K562 (cell line): Measurements from ENCODE around the gene TGM5. TPM values are rescaled to one million over a fixed set of nuclear protein-coding genes. Genes with fewer than 3 reads are reported as not detected.

Experiments
- EHMT2 ChIP-seq: fragments of 450-650 bp; IDR thresholded peaks from 2 replicates; pipeline ENCODE4 v1.6.1; 2018; ENCODE audit warnings: antibody characterized with exemption
- FOXK2 ChIP-seq, 2 experiments: fragments of 450-650 bp; IDR thresholded peaks in 1 of 2; conservative IDR thresholded peaks in 1 of 2; 2 replicates each; pipeline ENCODE4 v1.6.1; 2016; ENCODE audit warnings: low read depth in 2 of 2, mild to moderate bottlenecking in 1 of 2
- GATAD2A ChIP-seq: fragments of 450-650 bp; IDR thresholded peaks from 2 replicates; pipeline ENCODE4 v1.6.1; 2017
- GTF2F1 ChIP-seq: IDR thresholded peaks from 2 replicates; pipeline ENCODE4 v1.6.1; 2011; ENCODE audit warnings: low read depth, low read length, improper control_type of control experiment
- SIN3A ChIP-seq, 2 experiments: fragments of 150-350 bp in 1 of 2; IDR thresholded peaks; 2 replicates each; pipeline ENCODE4 v1.6.1; 2011 to 2016; ENCODE audit warnings: borderline replicate concordance in 2 of 2, low read depth in 2 of 2, low read length in 2 of 2, mild to moderate bottlenecking in 2 of 2, moderate library complexity in 2 of 2; ENCODE audit not compliant: control insufficient read depth in 1 of 2
- SNIP1 ChIP-seq: fragments of 450-650 bp; IDR thresholded peaks from 2 replicates; pipeline ENCODE4 v1.7.1; 2017; ENCODE audit warnings: low read depth, mild to moderate bottlenecking
- U2AF1 ChIP-seq: fragments of 200-400 bp; formaldehyde crosslinking; optimal IDR thresholded peaks from 2 replicates; pipeline ENCODE3; 2017; ENCODE audit warnings: mild to moderate bottlenecking, low read depth, low read length, moderate library complexity
- polyA plus RNA-seq, 8 experiments: library from polyadenylated mRNA; depleted of rRNA in 4 of 8; stranded (reverse) in 5 of 8; unstranded in 3 of 8; fragments of >200 nt; fragmentation: Nextera tagmentation in 2 of 8; fragmentation: Illumina TruSeq in 1 of 8; extraction: Ambion mirVana in 2 of 8; extraction: Trizol in 1 of 8; gene quantifications; 2 replicates each; pipeline versions ENCODE4 v1.2.1 to v1.2.3, GENCODE V29; 2011 to 2014; ENCODE audit warnings: inconsistent platforms in 1 of 8, missing spikeins in 1 of 8
- total RNA-seq, 7 experiments: library from RNA; depleted of rRNA in 6 of 7; stranded (reverse); fragments of >200 nt in 6 of 7; fragmentation: Illumina TruSeq in 2 of 7; extraction: Trizol in 2 of 7; gene quantifications; 2 replicates each; pipeline versions ENCODE4 v1.2.1 to v1.2.3, GENCODE V29; 2011 to 2021; ENCODE audit warnings: low replicate concordance in 1 of 7
- TF ChIP-seq, protein P1 (sequence below): fragments of 200-600 bp; sonication (generic); IDR thresholded peaks from one replicate; pipeline ENCODE4 v1.6.1; 2012; ENCODE audit warnings: mild to moderate bottlenecking, low read depth, low read length, inconsistent platforms
- TF ChIP-seq, protein P2 (sequence below): fragments of 450-650 bp; IDR thresholded peaks from 2 replicates; pipeline ENCODE4 v1.6.1; 2018; ENCODE audit warnings: mild to moderate bottlenecking, low read depth; ENCODE audit not compliant: partially characterized antibody
- TF ChIP-seq, protein P3 (sequence below): IDR thresholded peaks from 2 replicates; pipeline ENCODE4 v1.6.1; 2014; ENCODE audit warnings: antibody characterized with exemption
- TF ChIP-seq, protein P4 (sequence below): fragments of 250-450 bp; sonication (Bioruptor Pico); IDR thresholded peaks from 2 replicates; pipeline ENCODE4 v1.5.0; 2021; ENCODE audit warnings: mild to moderate bottlenecking, borderline replicate concordance

The TGM5 gene
- total and polyA plus RNA-seq, 9 of the 15 experiments (the other 6 are each of a cell fraction or from before 2014, with no cell fraction given), result 0.03 to 0.10 (median 0.07) TPM; not detected in 6

DNA sequence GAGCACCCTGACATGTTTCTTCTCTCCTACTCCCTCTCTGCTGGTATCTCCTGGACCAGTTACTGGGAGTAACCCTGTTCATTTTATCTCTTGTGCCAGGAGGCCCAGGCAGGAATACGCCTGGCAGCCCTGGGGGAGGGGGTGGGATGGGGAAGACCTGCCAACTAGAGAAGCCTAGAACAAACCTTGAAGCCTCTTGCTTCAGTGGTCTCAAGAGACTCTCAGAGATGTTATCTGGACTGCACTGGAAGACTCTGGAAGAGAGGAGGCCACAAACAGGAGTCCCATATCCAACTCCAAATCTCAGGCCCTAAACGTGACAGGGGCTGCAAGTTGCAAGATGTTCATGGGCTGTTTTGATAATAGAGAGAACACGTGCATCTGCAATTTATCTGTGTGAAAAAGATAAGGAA lies 45.7 kb downstream of the TGM5 start, which contains the start of gene EPB42 (continued):
- TF ChIP-seq, protein P1, sequence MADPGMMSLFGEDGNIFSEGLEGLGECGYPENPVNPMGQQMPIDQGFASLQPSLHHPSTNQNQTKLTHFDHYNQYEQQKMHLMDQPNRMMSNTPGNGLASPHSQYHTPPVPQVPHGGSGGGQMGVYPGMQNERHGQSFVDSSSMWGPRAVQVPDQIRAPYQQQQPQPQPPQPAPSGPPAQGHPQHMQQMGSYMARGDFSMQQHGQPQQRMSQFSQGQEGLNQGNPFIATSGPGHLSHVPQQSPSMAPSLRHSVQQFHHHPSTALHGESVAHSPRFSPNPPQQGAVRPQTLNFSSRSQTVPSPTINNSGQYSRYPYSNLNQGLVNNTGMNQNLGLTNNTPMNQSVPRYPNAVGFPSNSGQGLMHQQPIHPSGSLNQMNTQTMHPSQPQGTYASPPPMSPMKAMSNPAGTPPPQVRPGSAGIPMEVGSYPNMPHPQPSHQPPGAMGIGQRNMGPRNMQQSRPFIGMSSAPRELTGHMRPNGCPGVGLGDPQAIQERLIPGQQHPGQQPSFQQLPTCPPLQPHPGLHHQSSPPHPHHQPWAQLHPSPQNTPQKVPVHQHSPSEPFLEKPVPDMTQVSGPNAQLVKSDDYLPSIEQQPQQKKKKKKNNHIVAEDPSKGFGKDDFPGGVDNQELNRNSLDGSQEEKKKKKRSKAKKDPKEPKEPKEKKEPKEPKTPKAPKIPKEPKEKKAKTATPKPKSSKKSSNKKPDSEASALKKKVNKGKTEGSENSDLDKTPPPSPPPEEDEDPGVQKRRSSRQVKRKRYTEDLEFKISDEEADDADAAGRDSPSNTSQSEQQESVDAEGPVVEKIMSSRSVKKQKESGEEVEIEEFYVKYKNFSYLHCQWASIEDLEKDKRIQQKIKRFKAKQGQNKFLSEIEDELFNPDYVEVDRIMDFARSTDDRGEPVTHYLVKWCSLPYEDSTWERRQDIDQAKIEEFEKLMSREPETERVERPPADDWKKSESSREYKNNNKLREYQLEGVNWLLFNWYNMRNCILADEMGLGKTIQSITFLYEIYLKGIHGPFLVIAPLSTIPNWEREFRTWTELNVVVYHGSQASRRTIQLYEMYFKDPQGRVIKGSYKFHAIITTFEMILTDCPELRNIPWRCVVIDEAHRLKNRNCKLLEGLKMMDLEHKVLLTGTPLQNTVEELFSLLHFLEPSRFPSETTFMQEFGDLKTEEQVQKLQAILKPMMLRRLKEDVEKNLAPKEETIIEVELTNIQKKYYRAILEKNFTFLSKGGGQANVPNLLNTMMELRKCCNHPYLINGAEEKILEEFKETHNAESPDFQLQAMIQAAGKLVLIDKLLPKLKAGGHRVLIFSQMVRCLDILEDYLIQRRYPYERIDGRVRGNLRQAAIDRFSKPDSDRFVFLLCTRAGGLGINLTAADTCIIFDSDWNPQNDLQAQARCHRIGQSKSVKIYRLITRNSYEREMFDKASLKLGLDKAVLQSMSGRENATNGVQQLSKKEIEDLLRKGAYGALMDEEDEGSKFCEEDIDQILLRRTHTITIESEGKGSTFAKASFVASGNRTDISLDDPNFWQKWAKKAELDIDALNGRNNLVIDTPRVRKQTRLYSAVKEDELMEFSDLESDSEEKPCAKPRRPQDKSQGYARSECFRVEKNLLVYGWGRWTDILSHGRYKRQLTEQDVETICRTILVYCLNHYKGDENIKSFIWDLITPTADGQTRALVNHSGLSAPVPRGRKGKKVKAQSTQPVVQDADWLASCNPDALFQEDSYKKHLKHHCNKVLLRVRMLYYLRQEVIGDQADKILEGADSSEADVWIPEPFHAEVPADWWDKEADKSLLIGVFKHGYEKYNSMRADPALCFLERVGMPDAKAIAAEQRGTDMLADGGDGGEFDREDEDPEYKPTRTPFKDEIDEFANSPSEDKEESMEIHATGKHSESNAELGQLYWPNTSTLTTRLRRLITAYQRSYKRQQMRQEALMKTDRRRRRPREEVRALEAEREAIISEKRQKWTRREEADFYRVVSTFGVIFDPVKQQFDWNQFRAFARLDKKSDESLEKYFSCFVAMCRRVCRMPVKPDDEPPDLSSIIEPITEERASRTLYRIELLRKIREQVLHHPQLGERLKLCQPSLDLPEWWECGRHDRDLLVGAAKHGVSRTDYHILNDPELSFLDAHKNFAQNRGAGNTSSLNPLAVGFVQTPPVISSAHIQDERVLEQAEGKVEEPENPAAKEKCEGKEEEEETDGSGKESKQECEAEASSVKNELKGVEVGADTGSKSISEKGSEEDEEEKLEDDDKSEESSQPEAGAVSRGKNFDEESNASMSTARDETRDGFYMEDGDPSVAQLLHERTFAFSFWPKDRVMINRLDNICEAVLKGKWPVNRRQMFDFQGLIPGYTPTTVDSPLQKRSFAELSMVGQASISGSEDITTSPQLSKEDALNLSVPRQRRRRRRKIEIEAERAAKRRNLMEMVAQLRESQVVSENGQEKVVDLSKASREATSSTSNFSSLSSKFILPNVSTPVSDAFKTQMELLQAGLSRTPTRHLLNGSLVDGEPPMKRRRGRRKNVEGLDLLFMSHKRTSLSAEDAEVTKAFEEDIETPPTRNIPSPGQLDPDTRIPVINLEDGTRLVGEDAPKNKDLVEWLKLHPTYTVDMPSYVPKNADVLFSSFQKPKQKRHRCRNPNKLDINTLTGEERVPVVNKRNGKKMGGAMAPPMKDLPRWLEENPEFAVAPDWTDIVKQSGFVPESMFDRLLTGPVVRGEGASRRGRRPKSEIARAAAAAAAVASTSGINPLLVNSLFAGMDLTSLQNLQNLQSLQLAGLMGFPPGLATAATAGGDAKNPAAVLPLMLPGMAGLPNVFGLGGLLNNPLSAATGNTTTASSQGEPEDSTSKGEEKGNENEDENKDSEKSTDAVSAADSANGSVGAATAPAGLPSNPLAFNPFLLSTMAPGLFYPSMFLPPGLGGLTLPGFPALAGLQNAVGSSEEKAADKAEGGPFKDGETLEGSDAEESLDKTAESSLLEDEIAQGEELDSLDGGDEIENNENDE, result no peak
- TF ChIP-seq EHMT2 (no peak), SNIP1 (no peak), GATAD2A (no peak), GTF2F1 (no peak), SIN3A (IDR thresholded peaks at IDR 0.05; ENCODE audit: borderline replicate concordance in 2 of 2, control insufficient read depth in 1 of 2, low read depth in 2 of 2, low read length in 2 of 2) (no peak), U2AF1 (no peak), FOXK2 (conservative IDR thresholded peaks at IDR 0.05 in 1 of 2, IDR thresholded peaks at IDR 0.05 in 1 of 2; ENCODE audit: low read depth in 2 of 2) (no peak)
- TF ChIP-seq, protein P2, sequence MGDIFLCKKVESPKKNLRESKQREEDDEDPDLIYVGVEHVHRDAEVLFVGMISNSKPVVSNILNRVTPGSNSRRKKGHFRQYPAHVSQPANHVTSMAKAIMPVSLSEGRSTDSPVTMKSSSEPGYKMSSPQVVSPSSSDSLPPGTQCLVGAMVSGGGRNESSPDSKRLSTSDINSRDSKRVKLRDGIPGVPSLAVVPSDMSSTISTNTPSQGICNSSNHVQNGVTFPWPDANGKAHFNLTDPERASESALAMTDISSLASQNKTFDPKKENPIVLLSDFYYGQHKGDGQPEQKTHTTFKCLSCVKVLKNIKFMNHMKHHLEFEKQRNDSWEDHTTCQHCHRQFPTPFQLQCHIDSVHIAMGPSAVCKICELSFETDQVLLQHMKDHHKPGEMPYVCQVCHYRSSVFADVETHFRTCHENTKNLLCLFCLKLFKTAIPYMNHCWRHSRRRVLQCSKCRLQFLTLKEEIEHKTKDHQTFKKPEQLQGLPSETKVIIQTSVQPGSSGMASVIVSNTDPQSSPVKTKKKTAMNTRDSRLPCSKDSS, result no peak
- TF ChIP-seq, protein P3, sequence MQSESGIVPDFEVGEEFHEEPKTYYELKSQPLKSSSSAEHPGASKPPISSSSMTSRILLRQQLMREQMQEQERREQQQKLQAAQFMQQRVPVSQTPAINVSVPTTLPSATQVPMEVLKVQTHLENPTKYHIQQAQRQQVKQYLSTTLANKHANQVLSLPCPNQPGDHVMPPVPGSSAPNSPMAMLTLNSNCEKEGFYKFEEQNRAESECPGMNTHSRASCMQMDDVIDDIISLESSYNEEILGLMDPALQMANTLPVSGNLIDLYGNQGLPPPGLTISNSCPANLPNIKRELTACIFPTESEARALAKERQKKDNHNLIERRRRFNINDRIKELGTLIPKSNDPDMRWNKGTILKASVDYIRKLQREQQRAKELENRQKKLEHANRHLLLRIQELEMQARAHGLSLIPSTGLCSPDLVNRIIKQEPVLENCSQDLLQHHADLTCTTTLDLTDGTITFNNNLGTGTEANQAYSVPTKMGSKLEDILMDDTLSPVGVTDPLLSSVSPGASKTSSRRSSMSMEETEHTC, result peak; percentile 85
- TF ChIP-seq, protein P4, sequence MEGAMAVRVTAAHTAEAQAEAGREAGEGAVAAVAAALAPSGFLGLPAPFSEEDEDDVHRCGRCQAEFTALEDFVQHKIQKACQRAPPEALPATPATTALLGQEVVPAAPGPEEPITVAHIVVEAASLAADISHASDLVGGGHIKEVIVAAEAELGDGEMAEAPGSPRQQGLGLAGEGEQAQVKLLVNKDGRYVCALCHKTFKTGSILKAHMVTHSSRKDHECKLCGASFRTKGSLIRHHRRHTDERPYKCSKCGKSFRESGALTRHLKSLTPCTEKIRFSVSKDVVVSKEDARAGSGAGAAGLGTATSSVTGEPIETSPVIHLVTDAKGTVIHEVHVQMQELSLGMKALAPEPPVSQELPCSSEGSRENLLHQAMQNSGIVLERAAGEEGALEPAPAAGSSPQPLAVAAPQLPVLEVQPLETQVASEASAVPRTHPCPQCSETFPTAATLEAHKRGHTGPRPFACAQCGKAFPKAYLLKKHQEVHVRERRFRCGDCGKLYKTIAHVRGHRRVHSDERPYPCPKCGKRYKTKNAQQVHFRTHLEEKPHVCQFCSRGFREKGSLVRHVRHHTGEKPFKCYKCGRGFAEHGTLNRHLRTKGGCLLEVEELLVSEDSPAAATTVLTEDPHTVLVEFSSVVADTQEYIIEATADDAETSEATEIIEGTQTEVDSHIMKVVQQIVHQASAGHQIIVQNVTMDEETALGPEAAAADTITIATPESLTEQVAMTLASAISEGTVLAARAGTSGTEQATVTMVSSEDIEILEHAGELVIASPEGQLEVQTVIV (CRISPR knock-in tag), result no peak
